ENCODE measurements around the gene UBR3. TPM values are rescaled to one million over a fixed set of nuclear protein-coding genes. Genes with fewer than 3 reads are reported as not detected.

Gene UBR3
- total and polyA plus RNA-seq, 5 donors from 2014 or later, result 8.1 to 45.1 (median 9.6) TPM

DNA sequence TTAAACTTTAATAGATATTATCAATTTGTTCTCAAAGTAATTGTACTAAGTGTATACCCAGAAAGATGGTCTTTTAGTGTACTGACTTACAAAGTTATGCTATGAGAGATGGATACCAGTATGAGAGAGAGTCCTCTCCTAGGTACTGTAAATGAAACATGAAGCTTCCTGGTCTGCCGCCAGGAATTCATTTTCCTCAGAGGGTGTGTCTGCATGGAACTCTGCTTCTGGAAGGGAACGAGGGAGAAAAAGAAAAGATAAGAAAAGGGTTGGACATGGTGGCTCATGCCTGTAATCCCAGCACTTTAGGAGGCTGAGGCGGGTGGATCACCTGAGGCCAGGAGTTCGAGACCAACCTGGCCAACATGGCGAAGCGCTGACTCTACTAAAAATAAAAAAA lies 30.8 kb upstream of the UBR3 start:
- Mint-ChIP-seq H3K4me1 (peaks cover 6 to 25% (median 11%) of the 10 kb centered on the region in 4 donors), H3K27me3 (peaks cover 32% of the 10 kb centered on the region), H3K27ac (no peak overlapping the region), H3K4me3 (peak overlapping the region in 3 of 4 donors; percentile 61 to 92 (median 63)), H3K36me3 (no peaks in the 10 kb centered on the region), H3K9me3 (peaks cover 0 to 4% (median 0%) of the 10 kb centered on the region in 7 donors)
- Histone ChIP-seq H3K4me1 (ENCODE audit: control insufficient read depth, insufficient read depth, low read length, poor library complexity, severe bottlenecking) (peaks cover 16% of the 10 kb centered on the region), H3K4me3 (ENCODE audit: low read depth, low read length) (no peak overlapping the region), H3K27me3 (ENCODE audit: control insufficient read depth, insufficient read depth, low read length) (peaks cover 6% of the 10 kb centered on the region), H3K27ac (ENCODE audit: insufficient read depth, low read length, poor library complexity, severe bottlenecking) (no peak overlapping the region), H3K9me3 (ENCODE audit: control insufficient read depth in 2 of 2, low read length in 2 of 2) (no peaks in the 10 kb centered on the region), H3K36me3 (ENCODE audit: control insufficient read depth, insufficient read depth, low read length) (no peaks in the 10 kb centered on the region)
- ATAC-seq (ENCODE audit: low read depth in 2 of 2) (no peak), DNase-seq (no peak)

DNA sequence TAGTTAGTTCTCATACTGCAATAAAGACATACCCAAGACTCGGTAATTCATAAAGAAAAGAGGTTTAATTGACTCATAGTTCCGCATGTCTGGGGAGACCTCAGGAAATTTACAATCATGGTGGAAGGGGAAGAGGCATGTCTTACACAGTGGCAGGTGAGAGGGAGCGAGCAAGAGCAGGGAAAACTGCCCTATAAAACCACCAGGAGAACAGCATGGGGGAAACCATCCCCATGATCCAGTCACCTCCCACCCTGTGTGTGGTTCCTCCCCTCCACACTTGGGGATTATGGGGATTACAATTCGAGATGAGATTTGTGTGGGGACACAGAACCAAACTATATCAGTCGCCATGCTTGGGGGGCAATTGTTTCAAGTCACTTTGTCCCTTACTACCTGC lies 29.7 kb upstream of the UBR3 start:
- Mint-ChIP-seq H3K27me3 (peaks cover 27% of the 10 kb centered on the region), H3K9me3 (peaks cover 0 to 4% (median 0%) of the 10 kb centered on the region in 7 donors), H3K36me3 (peaks cover 9% of the 10 kb centered on the region), H3K27ac (peak overlapping the region in 2 of 3 donors; percentile 23 to 60), H3K4me1 (peaks cover 6 to 34% (median 20%) of the 10 kb centered on the region in 4 donors), H3K4me3 (peak overlapping the region; percentile 78 to 96 (median 93))
- Histone ChIP-seq H3K4me1 (ENCODE audit: control insufficient read depth, insufficient read depth, low read length, poor library complexity, severe bottlenecking) (peaks cover 27% of the 10 kb centered on the region), H3K9me3 (ENCODE audit: control insufficient read depth in 2 of 2, low read length in 2 of 2) (no peaks in the 10 kb centered on the region), H3K27me3 (ENCODE audit: control insufficient read depth, insufficient read depth, low read length) (peaks cover 4% of the 10 kb centered on the region), H3K36me3 (ENCODE audit: control insufficient read depth, insufficient read depth, low read length) (peaks cover 10% of the 10 kb centered on the region), H3K27ac (ENCODE audit: insufficient read depth, low read length, poor library complexity, severe bottlenecking) (no peak overlapping the region), H3K4me3 (ENCODE audit: low read depth, low read length) (no peak overlapping the region)
- ATAC-seq (ENCODE audit: low read depth in 2 of 2), result no peak
- no peak for DNase-seq

DNA sequence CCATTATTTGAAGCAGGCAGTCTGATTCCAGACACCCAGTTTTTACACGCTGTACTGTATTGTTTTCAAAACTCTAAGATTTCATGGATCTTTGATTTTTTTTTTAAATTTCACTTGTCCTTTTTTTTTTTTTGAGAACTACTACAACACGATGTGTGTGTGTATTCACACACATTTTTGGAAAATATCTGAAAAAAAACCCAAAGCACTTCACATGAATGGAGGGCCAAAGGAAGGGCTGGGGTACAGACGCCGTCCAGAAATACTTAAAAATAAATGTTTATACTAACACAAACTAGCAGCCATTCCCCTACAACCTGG lies 28.9 kb upstream of the UBR3 start:
- Mint-ChIP-seq H3K4me3 (peak overlapping the region; percentile 90 to 96 (median 93)), H3K9me3 (peaks cover 0 to 4% (median 0%) of the 10 kb centered on the region in 7 donors), H3K27ac (peak overlapping the region; percentile 43 to 96 (median 91)), H3K27me3 (peaks cover 27% of the 10 kb centered on the region), H3K4me1 (peaks cover 6 to 38% (median 22%) of the 10 kb centered on the region in 4 donors), H3K36me3 (peaks cover 10% of the 10 kb centered on the region)
- H3K9me3 ChIP-seq (ENCODE audit: control insufficient read depth in 2 of 2, low read length in 2 of 2), result no peaks in the 10 kb centered on the region
- peaks cover 33% of the 10 kb centered on the region for H3K4me1 ChIP-seq (ENCODE audit: control insufficient read depth, insufficient read depth, low read length, poor library complexity, severe bottlenecking)
- peaks cover 4% of the 10 kb centered on the region for H3K27me3 ChIP-seq (ENCODE audit: control insufficient read depth, insufficient read depth, low read length)
- peak overlapping the region; percentile 93 for H3K27ac ChIP-seq (ENCODE audit: insufficient read depth, low read length, poor library complexity, severe bottlenecking)
- peak overlapping the region; percentile 95 for H3K4me3 ChIP-seq (ENCODE audit: low read depth, low read length)
- peaks cover 12% of the 10 kb centered on the region for H3K36me3 ChIP-seq (ENCODE audit: control insufficient read depth, insufficient read depth, low read length)
- DNase-seq (no peak), ATAC-seq (ENCODE audit: low read depth in 2 of 2) (no peak)

DNA sequence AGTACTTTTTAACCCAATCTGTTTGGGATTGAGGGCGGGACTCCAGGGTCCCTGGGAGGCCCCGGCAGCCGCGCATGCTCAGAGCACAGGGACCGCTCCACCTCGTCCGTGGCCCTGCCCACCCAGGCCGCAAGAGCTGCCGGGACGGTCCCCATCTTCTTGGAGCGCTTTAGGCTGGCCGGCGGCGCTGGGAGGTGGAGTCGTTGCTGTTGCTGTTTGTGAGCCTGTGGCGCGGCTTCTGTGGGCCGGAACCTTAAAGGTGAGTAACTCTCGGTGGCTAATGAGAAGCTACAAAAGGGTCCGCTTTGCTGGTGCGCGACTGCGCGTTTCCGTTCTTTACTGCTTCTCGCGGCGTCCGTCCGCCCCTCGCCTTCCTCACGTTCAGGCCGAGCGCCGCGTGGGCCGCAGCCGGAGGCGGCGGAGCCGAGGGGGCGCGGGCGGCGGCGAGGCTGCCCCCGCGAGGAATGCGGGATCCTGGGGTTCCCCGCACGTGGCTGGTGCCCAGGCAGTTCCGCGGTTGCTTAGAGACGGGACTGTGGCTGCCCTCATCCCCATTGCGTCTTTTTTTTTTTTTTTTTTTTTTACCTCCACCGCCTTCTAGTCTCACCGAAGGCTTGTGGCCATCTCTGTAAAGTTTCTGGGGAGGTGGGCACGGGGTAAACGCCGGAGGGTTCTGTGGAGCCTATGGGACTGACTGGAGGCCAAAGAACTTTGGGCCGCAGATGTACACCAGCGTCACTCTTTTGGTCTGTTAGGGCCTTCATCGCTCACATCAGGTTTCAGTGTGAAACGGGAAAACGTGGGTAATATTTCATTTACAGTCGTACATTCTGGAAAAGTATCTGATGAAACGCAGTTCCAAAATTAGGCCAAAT lies 28.3 kb upstream of the UBR3 start, which contains the start of gene SSB:
TSS of gene SSB (plus strand) at position 154 of the 875 bp plus-strand sequence. CDS start 2,090 bp downstream, outside the sequence.
- Histone ChIP-seq H3K36me3 (ENCODE audit: control insufficient read depth, insufficient read depth, low read length) (peaks cover 18% of the 10 kb centered on the region), H3K9me3 (ENCODE audit: control insufficient read depth in 2 of 2, low read length in 2 of 2) (no peaks in the 10 kb centered on the region), H3K27me3 (ENCODE audit: control insufficient read depth, insufficient read depth, low read length) (peaks cover 4% of the 10 kb centered on the region), H3K4me1 (ENCODE audit: control insufficient read depth, insufficient read depth, low read length, poor library complexity, severe bottlenecking) (peaks cover 35% of the 10 kb centered on the region), H3K4me3 (ENCODE audit: low read depth, low read length) (peak within 1 kb of the TSS; percentile 95), H3K27ac (ENCODE audit: insufficient read depth, low read length, poor library complexity, severe bottlenecking) (peak within 1 kb of the TSS; percentile 93)
- DNase-seq (peak; percentile 84 to 97 (median 84)), ATAC-seq (ENCODE audit: low read depth in 2 of 2) (peak; percentile 95 to 97)
- H3K4me1 Mint-ChIP-seq, result peaks cover 6 to 43% (median 22%) of the 10 kb centered on the region in 4 donors
- H3K27me3 Mint-ChIP-seq, result peaks cover 21% of the 10 kb centered on the region
- peaks cover 10% of the 10 kb centered on the region for H3K36me3 Mint-ChIP-seq
- peaks cover 0 to 4% (median 0%) of the 10 kb centered on the region in 7 donors for H3K9me3 Mint-ChIP-seq
- peak within 1 kb of the TSS; percentile 69 to 96 (median 92) for H3K27ac Mint-ChIP-seq
- H3K4me3 Mint-ChIP-seq, result peak within 1 kb of the TSS; percentile 90 to 96 (median 93)

DNA sequence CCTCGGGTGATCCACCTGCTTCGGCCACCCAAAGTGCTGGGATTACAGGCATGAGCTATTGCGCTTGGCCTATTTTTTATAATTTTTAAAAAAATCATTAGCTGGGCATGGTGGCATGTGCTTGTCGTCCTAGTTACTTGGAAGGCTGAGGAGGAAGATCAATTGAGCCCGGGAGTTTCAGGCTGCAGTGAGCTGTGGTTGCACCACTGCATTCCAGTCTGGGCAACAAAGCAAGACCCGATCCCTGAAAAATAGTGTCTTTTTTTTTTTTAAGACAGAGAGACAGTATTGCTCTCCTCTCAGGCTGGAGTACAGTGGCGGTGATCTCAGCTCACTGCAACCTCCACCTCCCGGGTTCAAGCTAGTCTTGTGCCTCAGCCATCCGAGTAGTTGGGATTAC lies 23.8 kb upstream of the UBR3 start:
- ATAC-seq (ENCODE audit: low read depth in 2 of 2) (no peak), DNase-seq (no peak)
- no peaks in the 10 kb centered on the region for H3K9me3 ChIP-seq (ENCODE audit: control insufficient read depth in 2 of 2, low read length in 2 of 2)
- peaks cover 53% of the 10 kb centered on the region for H3K36me3 ChIP-seq (ENCODE audit: control insufficient read depth, insufficient read depth, low read length)
- H3K4me3 ChIP-seq (ENCODE audit: low read depth, low read length), result no peak overlapping the region
- H3K36me3 Mint-ChIP-seq, result peaks cover 21% of the 10 kb centered on the region
- H3K27me3 ChIP-seq (ENCODE audit: control insufficient read depth, insufficient read depth, low read length), result no peaks in the 10 kb centered on the region
- H3K27ac ChIP-seq (ENCODE audit: insufficient read depth, low read length, poor library complexity, severe bottlenecking), result no peak overlapping the region
- no peak overlapping the region for H3K4me3 Mint-ChIP-seq
- H3K4me1 Mint-ChIP-seq, result peaks cover 10 to 44% (median 29%) of the 10 kb centered on the region in 4 donors
- no peaks in the 10 kb centered on the region for H3K9me3 Mint-ChIP-seq
- H3K4me1 ChIP-seq (ENCODE audit: control insufficient read depth, insufficient read depth, low read length, poor library complexity, severe bottlenecking), result peaks cover 35% of the 10 kb centered on the region
- peak overlapping the region in 1 of 3 donors; percentile 38 for H3K27ac Mint-ChIP-seq
- H3K27me3 Mint-ChIP-seq, result no peaks in the 10 kb centered on the region

DNA sequence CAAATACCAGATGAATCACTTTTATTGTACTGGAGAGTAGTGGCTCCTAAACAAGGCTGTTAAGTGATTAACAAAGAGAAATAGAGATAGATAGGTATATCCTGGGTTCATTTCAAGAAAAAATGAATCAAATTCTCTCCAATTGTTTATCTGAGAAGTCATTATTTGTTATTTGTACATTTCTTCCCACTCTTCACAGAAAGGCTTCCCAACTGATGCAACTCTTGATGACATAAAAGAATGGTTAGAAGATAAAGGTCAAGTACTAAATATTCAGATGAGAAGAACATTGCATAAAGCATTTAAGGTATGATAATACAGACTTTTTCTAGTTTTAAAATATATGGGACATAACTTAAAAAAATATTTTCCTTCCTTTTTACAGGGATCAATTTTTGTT lies 20.7 kb upstream of the UBR3 start:
- DNase-seq (no peak), ATAC-seq (ENCODE audit: low read depth in 2 of 2) (no peak)
- no peak overlapping the region for H3K27ac ChIP-seq (ENCODE audit: insufficient read depth, low read length, poor library complexity, severe bottlenecking)
- no peaks in the 10 kb centered on the region for H3K27me3 ChIP-seq (ENCODE audit: control insufficient read depth, insufficient read depth, low read length)
- no peaks in the 10 kb centered on the region for H3K27me3 Mint-ChIP-seq
- H3K4me1 Mint-ChIP-seq, result peaks cover 5 to 23% (median 19%) of the 10 kb centered on the region in 4 donors
- H3K36me3 Mint-ChIP-seq, result peaks cover 33% of the 10 kb centered on the region
- no peak overlapping the region for H3K4me3 ChIP-seq (ENCODE audit: low read depth, low read length)
- peaks cover 83% of the 10 kb centered on the region for H3K36me3 ChIP-seq (ENCODE audit: control insufficient read depth, insufficient read depth, low read length)
- no peaks in the 10 kb centered on the region for H3K9me3 ChIP-seq (ENCODE audit: control insufficient read depth in 2 of 2, low read length in 2 of 2)
- H3K27ac Mint-ChIP-seq, result peak overlapping the region in 1 of 3 donors; percentile 26
- H3K9me3 Mint-ChIP-seq, result no peaks in the 10 kb centered on the region
- H3K4me3 Mint-ChIP-seq, result no peak overlapping the region
- peaks cover 18% of the 10 kb centered on the region for H3K4me1 ChIP-seq (ENCODE audit: control insufficient read depth, insufficient read depth, low read length, poor library complexity, severe bottlenecking)

DNA sequence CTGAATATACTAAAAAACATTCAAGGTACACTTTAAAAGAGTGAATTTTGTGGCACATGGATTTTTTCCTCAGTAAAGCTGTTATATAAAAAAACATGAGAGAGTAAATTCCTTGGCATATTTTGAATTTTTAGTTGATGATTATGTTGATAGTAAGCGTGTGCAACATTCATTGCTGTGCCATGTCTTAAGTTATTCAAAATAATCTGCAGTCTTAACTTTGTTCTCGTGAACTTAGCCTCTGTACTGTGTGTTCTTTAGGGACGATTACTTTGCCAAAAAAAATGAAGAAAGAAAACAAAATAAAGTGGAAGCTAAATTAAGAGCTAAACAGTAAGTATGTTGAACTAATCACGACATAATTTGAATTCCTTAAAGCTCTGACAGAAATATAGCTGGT lies 19.0 kb upstream of the UBR3 start:
- Mint-ChIP-seq H3K4me3 (no peak overlapping the region), H3K36me3 (peaks cover 25% of the 10 kb centered on the region), H3K27me3 (no peaks in the 10 kb centered on the region), H3K9me3 (no peaks in the 10 kb centered on the region), H3K4me1 (peaks cover 5 to 13% (median 9%) of the 10 kb centered on the region in 4 donors), H3K27ac (no peak overlapping the region)
- ATAC-seq (ENCODE audit: low read depth in 2 of 2) (no peak), DNase-seq (no peak)
- H3K4me3 ChIP-seq (ENCODE audit: low read depth, low read length), result no peak overlapping the region
- no peak overlapping the region for H3K27ac ChIP-seq (ENCODE audit: insufficient read depth, low read length, poor library complexity, severe bottlenecking)
- H3K9me3 ChIP-seq (ENCODE audit: control insufficient read depth in 2 of 2, low read length in 2 of 2), result no peaks in the 10 kb centered on the region
- peaks cover 4% of the 10 kb centered on the region for H3K4me1 ChIP-seq (ENCODE audit: control insufficient read depth, insufficient read depth, low read length, poor library complexity, severe bottlenecking)
- peaks cover 86% of the 10 kb centered on the region for H3K36me3 ChIP-seq (ENCODE audit: control insufficient read depth, insufficient read depth, low read length)
- H3K27me3 ChIP-seq (ENCODE audit: control insufficient read depth, insufficient read depth, low read length), result no peaks in the 10 kb centered on the region

Data from CD4-positive, CD25-positive, alpha-beta regulatory T cell (primary cell).